Kidney tubule cell (primary cell): ENCODE results near the gene ADAMTS2.

ENCODE experiments used
- DNase-seq: peaks from one replicate; pipeline ENCODE4 v3.0.0-alpha.2; 2018; ENCODE audit warnings: low spot score

The ADAMTS2 gene

GRCh38 chr5:179278546-179278945 lies 66.7 kb downstream of the ADAMTS2 start:
- no peak for DNase-seq

DNA sequence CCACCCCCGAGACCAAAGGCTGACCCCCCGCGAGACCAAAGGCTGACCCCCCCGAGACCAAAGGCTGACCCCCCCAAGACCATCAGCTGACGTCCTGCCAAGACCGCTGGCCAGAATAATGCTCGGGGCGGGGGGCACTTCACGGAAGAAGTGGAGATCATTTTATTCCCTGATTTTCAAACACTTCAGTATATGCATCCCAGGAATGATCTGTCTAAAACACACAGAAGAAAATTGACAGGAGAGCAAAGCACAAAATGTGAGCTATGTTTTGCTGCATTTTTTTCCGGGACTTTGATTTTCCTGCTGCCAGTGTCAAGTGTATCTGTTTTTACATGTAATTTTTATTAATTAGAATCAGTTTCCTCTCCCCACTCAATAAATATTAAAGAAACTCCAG lies 67.1 kb downstream of the ADAMTS2 start:
- no peak for DNase-seq

- DNase-seq: no peak
Observed at GRCh38 chr5:179276838-179277395, 68.3 kb downstream of the ADAMTS2 start.

- peak; percentile 93 for DNase-seq
Observed at GRCh38 chr5:179275941-179276837, 69.1 kb downstream of the ADAMTS2 start.

GRCh38 chr5:179275381-179275878 lies 69.8 kb downstream of the ADAMTS2 start:
- no peak for DNase-seq

- DNase-seq: no peak
Observed at GRCh38 chr5:179274321-179275315, 70.6 kb downstream of the ADAMTS2 start.

DNA sequence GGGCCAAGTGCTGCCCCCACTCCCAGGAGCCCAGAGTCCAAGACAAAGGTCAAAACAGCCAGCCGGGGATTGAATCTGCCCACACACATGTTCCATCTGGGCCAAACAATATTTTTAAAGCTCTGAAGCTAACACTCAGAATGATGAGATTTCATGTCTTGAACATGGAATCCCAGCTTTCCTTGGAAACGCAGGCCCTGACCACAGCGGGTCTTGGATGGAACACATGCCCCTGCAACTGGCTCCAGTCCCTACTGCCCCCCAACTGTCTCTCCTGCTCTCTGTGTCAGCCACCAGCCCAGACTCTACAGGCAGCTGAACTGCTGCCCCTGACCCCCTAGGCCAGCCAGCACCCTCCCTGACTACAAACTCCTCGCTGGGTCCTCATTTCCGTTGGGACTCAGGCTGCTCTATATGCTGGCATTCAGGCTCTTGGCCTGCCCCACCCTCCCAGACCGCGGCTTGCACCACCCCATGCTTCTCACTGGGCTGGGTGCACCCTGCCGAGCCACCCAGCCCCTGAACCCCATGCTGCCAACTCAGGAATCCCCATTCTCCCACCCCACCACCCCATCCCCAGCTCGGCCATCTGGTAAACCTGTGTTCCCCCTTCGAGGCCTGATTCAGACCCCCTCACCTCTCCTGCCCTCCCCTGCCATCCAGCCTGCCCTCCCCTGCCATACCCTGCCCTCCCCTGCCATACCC lies 71.7 kb downstream of the ADAMTS2 start:
- no peak for DNase-seq

GRCh38 chr5:179273073-179273435 lies 72.2 kb downstream of the ADAMTS2 start:
- DNase-seq: no peak

DNA sequence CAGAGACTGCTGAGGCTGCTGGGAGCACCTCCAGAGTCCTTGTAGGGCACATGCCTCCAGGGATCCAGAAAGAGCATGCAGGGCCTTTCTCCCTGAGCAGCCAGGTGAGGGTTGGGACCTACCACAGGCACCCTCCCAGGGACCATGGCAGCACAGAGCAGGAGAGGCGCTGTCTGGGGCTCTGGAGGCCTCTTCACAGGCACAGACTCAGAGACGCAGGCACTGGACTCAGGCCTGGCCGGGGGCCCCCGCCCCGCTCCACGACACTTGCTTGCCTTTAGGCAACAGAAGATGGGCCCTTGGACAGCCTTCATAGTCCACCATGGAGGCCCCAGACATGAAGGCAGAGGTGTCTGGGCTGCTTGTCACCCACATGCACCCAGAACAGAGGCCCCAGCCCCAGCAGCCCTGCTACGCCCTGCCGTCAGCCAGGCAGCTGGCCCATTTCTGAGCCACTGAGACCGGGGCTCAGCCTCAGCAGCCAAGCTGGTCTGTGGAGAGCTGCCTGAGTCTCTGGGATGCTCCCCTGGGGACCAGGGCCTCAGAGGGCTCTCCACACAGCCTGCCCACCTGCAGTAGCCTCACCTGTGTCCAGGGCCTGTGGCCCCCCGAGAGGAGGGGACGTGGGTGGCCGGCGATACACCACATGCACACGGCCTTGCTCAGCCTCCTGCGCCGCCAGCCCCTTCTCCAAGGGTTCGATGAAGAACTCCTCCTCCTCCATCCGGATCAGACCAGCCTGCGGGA lies 72.8 kb downstream of the ADAMTS2 start:
- no peak for DNase-seq

- no peak for DNase-seq
Observed at GRCh38 chr5:179271821-179272325, 73.4 kb downstream of the ADAMTS2 start.

DNA sequence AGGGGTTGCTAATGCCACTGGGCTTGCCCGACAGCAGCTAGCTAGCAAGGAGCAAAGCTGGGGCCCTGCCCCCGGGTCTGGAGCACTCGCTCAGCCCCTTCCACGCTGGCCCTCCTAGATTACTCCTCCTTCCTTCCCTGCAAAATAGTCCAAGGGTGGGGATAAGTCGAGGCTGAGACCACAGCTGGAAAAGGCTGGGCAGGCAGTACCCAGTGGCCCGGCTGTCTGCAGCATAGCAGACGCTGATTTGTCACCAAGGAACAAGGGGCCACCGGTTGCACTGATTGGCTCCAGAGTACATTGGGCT lies 73.9 kb downstream of the ADAMTS2 start:
- no peak for DNase-seq

GRCh38 chr5:179270581-179271427 lies 74.5 kb downstream of the ADAMTS2 start:
- DNase-seq: no peak

DNA sequence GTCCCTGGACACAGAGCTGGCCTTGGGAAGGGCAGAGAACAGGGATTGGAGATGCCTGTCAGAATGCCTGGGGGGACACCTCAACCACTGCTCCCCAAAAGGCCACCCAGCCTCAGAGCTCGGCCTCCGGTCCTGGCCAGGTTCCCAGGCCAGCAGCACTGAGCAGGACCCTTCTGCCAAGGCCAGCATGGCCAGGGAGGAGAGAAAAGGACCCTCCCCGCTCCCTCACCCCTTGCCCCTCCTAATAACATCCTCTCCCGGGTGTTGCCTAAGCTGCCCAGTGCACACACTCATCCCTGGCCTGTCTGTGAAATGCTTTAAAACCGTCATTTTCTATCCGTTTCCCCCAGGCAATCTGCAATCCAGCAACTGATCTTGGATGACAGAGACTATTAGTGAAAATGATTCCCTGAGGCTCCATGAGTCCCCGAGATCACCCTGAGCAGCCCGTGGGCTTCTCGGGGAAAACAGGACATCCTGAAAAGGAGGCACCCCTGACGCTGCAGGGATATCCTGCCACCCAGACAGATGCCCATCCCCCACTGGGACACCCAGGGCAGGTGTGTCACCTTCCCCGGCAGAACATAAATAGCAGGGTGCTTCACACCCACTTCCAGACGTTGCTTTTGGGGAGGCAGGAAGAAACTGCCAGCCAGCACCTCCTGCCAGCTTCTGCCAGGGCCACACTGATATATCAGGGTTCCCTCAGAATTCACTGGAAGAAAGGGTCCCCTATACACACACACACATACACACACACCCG lies 75.3 kb downstream of the ADAMTS2 start:
- no peak for DNase-seq

DNA sequence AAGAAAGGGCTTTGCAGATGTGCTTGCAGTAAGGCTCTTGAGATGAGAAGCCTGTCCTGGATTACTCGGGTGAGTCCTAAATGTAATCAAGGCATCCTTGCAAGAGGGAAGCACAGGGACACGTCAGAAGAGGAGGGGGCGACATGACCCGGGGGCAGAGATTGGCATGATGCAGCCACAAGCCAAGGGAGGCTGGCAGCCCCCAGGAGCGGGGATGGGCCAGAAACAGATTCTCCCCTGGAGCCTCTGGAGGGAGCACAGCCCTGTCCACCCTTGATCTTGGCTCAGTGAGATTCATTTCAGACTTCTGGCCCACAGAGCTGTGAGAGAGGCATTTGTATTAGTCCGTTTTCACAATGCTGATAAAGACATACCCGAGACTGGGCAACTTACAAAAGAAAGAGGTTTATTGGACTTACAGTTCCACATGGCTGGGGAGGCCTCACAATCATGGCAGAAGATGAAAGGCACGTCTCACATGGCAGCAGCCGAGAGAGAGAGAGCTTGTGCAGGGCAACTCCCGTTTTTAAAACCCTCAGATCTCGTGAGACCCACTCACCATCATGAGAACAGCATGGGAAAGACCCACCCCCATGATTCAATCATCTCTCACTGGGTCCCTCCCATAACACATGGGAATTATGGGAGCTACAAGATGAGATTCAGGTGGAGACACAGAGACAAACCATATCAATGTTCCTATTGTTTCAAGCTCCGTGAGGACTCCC lies 76.1 kb downstream of the ADAMTS2 start:
- no peak for DNase-seq

- no peak for DNase-seq
Observed at GRCh38 chr5:179268399-179268952, 76.8 kb downstream of the ADAMTS2 start.

- no peak for DNase-seq
Observed at GRCh38 chr5:179267671-179268083, 77.6 kb downstream of the ADAMTS2 start.

- no peak for DNase-seq
Observed at GRCh38 chr5:179267071-179267670, 78.1 kb downstream of the ADAMTS2 start.
